Loucy (cell line): Measurements from ENCODE around the gene IGF2BP1.

ENCODE experiments used
- H2AFZ ChIP-seq: fragments of 200-600 bp; sonication (generic); 2 replicates; pipeline ENCODE4 v1.6.0; 2016; ENCODE audit warnings: antibody characterized with exemption, mild to moderate bottlenecking, low read length, moderate library complexity
- H3F3A ChIP-seq: fragments of 200-600 bp; 2 replicates; pipeline ENCODE4 v1.6.0; 2016; ENCODE audit warnings: antibody characterized with exemption, low read depth, mild to moderate bottlenecking
- H3K27me3 ChIP-seq: fragments of 200-600 bp; sonication (generic); 2 replicates; pipeline ENCODE4 v1.6.1; 2014; ENCODE audit warnings: low read length, mild to moderate bottlenecking; ENCODE audit not compliant: insufficient read depth, poor library complexity, severe bottlenecking
- H3K36me3 ChIP-seq: fragments of 200-600 bp; sonication (generic); 2 replicates; pipeline ENCODE4 v1.6.1; 2016; ENCODE audit warnings: low read length; ENCODE audit not compliant: insufficient read depth
- H3K4me1 ChIP-seq: fragments of 200-600 bp; sonication (generic); 2 replicates; pipeline ENCODE4 v1.5.1; 2014; ENCODE audit warnings: low read length, mild to moderate bottlenecking; ENCODE audit not compliant: insufficient read depth, poor library complexity, severe bottlenecking
- H3K4me2 ChIP-seq: fragments of 200-600 bp; sonication (generic); 2 replicates; pipeline ENCODE4 v1.6.0; 2014; ENCODE audit warnings: antibody characterized with exemption, low read length, low read depth, mild to moderate bottlenecking; ENCODE audit not compliant: poor library complexity, severe bottlenecking
- H3K4me3 ChIP-seq: fragments of 200-600 bp; sonication (generic); 2 replicates; pipeline ENCODE4 v1.5.1; 2014; ENCODE audit warnings: low read length, mild to moderate bottlenecking, mixed read lengths; ENCODE audit not compliant: poor library complexity, severe bottlenecking
- H3K79me2 ChIP-seq: fragments of 200-600 bp; sonication (generic); 2 replicates; pipeline ENCODE4 v1.6.1; 2014; ENCODE audit warnings: low read length; ENCODE audit not compliant: insufficient read depth
- H3K9ac ChIP-seq: fragments of 200-600 bp; sonication (generic); 2 replicates; pipeline ENCODE4 v1.6.0; 2014; ENCODE audit warnings: mild to moderate bottlenecking, low read depth, low read length, moderate library complexity; ENCODE audit not compliant: poor library complexity, severe bottlenecking
- H3K9me2 ChIP-seq: fragments of 200-600 bp; sonication (generic); replicated peaks from 2 replicates; pipeline ENCODE4 v1.6.1; 2016; ENCODE audit warnings: low read depth, low read length, mixed read lengths
- H3K9me3 ChIP-seq: fragments of 200-600 bp; sonication (generic); 2 replicates; pipeline ENCODE4 v1.6.1; 2014; ENCODE audit warnings: mild to moderate bottlenecking, antibody characterized with exemption, low read length, low read depth; ENCODE audit not compliant: insufficient read depth
- H4K20me1 ChIP-seq: fragments of 200-600 bp; sonication (generic); 2 replicates; pipeline ENCODE4 v1.6.0; 2014; ENCODE audit warnings: antibody characterized with exemption, low read length, mild to moderate bottlenecking; ENCODE audit not compliant: insufficient read depth, poor library complexity, severe bottlenecking
- CTCF ChIP-seq: fragments of 200-600 bp; sonication (generic); conservative IDR thresholded peaks from 2 replicates; pipeline ENCODE4 v1.5.1; 2014; ENCODE audit warnings: mild to moderate bottlenecking, antibody characterized with exemption, low read length
- EZH2phosphoT487 ChIP-seq: fragments of 200-600 bp; IDR thresholded peaks from 2 replicates; pipeline ENCODE4 v1.6.1; 2018; ENCODE audit warnings: antibody characterized with exemption, mild to moderate bottlenecking, moderate library complexity, borderline replicate concordance

The IGF2BP1 gene

DNA sequence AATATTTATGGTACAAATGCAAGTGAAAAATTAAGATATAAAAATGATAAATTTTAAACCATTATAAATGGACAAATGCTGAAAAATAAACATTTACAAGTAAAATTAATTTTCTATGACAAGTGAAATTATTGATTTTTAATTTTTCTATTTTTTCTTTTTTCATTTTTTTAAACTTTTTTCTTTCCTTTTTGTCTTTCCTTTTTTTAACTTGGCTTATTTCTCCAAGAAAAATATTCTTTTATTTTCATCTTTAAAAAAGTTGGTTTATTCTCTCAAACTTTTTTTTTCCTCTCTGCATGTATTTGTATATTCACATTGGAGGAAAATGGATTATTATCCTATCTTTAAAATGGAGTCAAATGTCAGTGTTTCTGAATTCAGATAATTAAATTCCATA is 3.9 kb upstream of the IGF2BP1 start:
- peaks cover 28% of the 10 kb centered on the region for H3K27me3 ChIP-seq
- no peak for TF ChIP-seq EZH2phosphoT487
- TF ChIP-seq CTCF, result no peak
- H3K4me2 ChIP-seq, result no peak overlapping the region
- no peaks in the 10 kb centered on the region for H3K4me1 ChIP-seq
- H3K36me3 ChIP-seq, result no peaks in the 10 kb centered on the region
- H3K9ac ChIP-seq, result no peak overlapping the region
- H3K9me2 ChIP-seq, result no peaks in the 10 kb centered on the region
- no peaks in the 10 kb centered on the region for H3F3A ChIP-seq
- H3K79me2 ChIP-seq, result no peaks in the 10 kb centered on the region
- H3K9me3 ChIP-seq, result no peaks in the 10 kb centered on the region
- H4K20me1 ChIP-seq, result no peaks in the 10 kb centered on the region
- no peak overlapping the region for H3K4me3 ChIP-seq
- H2AFZ ChIP-seq, result no peak overlapping the region

DNA sequence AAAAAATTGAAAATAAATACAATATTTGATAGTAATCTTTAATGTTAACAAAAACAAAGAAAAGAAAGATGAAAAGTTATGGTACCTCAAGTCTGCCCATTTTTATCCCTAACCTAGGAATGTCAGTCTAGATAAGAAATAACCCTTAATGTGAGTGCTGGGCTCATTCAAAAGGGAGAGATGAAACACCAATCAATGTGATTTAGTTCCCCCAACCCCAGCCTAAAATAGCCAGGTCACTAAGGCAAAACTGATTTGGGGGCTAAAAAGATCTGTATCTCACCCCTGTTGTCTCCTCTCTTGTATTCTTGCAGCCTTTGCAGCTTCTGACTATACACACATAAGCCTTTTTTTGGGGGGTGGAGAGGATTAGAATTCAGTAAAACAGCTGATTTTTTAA is 3.2 kb upstream of the IGF2BP1 start:
- Histone ChIP-seq H3K4me1 (no peaks in the 10 kb centered on the region), H3K9ac (no peak overlapping the region), H3K9me3 (no peaks in the 10 kb centered on the region), H3K9me2 (no peaks in the 10 kb centered on the region), H3K27me3 (peaks cover 28% of the 10 kb centered on the region), H3K4me2 (no peak overlapping the region), H4K20me1 (no peaks in the 10 kb centered on the region), H3K36me3 (no peaks in the 10 kb centered on the region), H3K79me2 (no peaks in the 10 kb centered on the region), H3K4me3 (no peak overlapping the region), H2AFZ (no peak overlapping the region), H3F3A (no peaks in the 10 kb centered on the region)
- TF ChIP-seq EZH2phosphoT487, result no peak
- no peak for TF ChIP-seq CTCF

DNA sequence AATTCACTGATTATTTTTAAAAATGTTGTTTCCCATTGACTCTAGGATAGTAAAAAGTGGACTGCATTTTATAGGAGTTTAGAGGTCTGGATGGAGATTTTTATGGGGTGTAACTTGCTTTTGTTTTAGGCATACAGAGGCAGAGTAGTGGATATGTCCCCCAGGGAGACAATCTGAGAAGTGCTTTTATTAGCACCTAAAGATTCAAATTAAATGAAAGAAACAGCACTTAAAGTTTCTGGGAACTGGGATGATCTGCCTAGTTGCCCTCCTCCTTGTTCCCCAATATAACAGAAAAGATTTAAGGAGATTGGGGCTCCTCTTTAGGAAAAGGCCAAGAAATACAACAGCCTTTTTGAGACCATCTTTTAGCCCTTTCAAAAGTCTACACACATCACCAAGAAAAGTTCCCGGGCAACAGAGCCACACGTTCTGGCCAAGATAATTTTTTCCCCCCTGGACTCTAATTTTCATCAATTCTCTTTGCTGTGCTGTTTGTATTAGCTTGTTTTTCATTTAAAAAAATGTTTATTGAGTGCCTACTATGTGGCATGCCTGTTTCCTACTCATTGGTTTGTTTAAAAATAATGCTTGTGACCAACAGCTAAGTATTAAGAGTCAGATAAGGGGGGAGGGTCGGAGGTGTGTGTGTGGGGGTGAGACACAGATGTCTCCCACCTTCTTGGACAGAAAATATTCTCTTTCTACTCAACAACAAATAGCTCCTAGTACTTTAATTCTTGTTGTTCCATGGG is 2.5 kb upstream of the IGF2BP1 start:
- H3K36me3 ChIP-seq, result no peaks in the 10 kb centered on the region
- no peak for TF ChIP-seq EZH2phosphoT487
- no peak for TF ChIP-seq CTCF
- peaks cover 28% of the 10 kb centered on the region for H3K27me3 ChIP-seq
- no peaks in the 10 kb centered on the region for H3K9me2 ChIP-seq
- no peak overlapping the region for H3K4me3 ChIP-seq
- no peaks in the 10 kb centered on the region for H4K20me1 ChIP-seq
- no peaks in the 10 kb centered on the region for H3K79me2 ChIP-seq
- H3K9me3 ChIP-seq, result no peaks in the 10 kb centered on the region
- 0 out of 2 replicates have a peak overlapping the region, but pooled peaks have one; percentile 11 for H2AFZ ChIP-seq
- no peak overlapping the region for H3K4me2 ChIP-seq
- peaks cover 2% of the 10 kb centered on the region for H3K4me1 ChIP-seq
- no peaks in the 10 kb centered on the region for H3F3A ChIP-seq
- H3K9ac ChIP-seq, result no peak overlapping the region
